Measurements from ENCODE around the gene SRGAP1.

DNA sequence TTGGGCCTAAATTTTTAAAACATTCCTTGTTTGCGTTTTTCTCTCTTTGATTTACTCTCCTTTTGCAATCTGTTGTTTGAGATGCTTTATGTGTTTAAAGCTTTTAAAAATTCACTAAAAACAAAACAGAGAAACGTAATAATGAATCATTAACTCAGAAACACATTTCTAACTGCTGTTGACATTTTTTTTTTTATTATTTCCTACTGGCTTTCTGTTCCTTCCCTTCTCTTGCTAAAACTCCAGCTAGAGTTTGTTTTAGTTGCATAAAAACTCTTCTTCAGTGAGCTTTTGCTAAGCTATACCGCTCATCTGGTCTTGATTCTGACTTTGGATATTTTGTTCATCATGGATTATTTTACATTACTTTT, 29.0 kb upstream of the SRGAP1 start:
- TF ChIP-seq, protein P1, sequence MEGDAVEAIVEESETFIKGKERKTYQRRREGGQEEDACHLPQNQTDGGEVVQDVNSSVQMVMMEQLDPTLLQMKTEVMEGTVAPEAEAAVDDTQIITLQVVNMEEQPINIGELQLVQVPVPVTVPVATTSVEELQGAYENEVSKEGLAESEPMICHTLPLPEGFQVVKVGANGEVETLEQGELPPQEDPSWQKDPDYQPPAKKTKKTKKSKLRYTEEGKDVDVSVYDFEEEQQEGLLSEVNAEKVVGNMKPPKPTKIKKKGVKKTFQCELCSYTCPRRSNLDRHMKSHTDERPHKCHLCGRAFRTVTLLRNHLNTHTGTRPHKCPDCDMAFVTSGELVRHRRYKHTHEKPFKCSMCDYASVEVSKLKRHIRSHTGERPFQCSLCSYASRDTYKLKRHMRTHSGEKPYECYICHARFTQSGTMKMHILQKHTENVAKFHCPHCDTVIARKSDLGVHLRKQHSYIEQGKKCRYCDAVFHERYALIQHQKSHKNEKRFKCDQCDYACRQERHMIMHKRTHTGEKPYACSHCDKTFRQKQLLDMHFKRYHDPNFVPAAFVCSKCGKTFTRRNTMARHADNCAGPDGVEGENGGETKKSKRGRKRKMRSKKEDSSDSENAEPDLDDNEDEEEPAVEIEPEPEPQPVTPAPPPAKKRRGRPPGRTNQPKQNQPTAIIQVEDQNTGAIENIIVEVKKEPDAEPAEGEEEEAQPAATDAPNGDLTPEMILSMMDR (IDR thresholded peaks at IDR 0.05): no peak
- TF ChIP-seq POLR2A (IDR thresholded peaks at IDR 0.05): no peak
